PFSK-1 (cell line): ENCODE data around the gene TGDS.

ENCODE experiments used
- POLR2AphosphoS5 ChIP-seq: IDR thresholded peaks from 2 replicates; pipeline ENCODE4 v1.6.1; 2012; ENCODE audit warnings: low read depth, mild to moderate bottlenecking, control low read depth, low read length, moderate library complexity
- REST ChIP-seq, 2 experiments: IDR thresholded peaks; 2 replicates each; pipeline versions ENCODE4 v1.6.1 to v1.8.0; 2011 to 2012; ENCODE audit warnings: low read depth in 2 of 2, low read length in 2 of 2, control low read depth in 1 of 2, inconsistent platforms in 1 of 2, mild to moderate bottlenecking in 1 of 2, moderate library complexity in 1 of 2; ENCODE audit not compliant: insufficient read depth in 1 of 2
- TAF1 ChIP-seq: IDR thresholded peaks from 2 replicates; pipeline ENCODE4 v1.6.1; 2012; ENCODE audit warnings: low read length, control low read depth, borderline replicate concordance; ENCODE audit not compliant: insufficient read depth

GRCh38 chr13:94632226-94632980 lies 36.5 kb upstream of the TGDS start:
- TF ChIP-seq POLR2AphosphoS5, result no peak
- no peak for TF ChIP-seq TAF1
- TF ChIP-seq REST (IDR thresholded peaks at IDR 0.05; ENCODE audit: insufficient read depth in 1 of 2, low read depth in 2 of 2, low read length in 2 of 2), result no peak
